Neutrophil (primary cell): ENCODE data around the gene MAP1S.

Experiments used
- H3K27ac ChIP-seq: fragments of 200-600 bp; sonication (generic); 2 replicates; pipeline ENCODE4 v1.5.1; 2016; ENCODE audit warnings: mild to moderate bottlenecking, moderate library complexity
- H3K27me3 ChIP-seq: fragments of 200-600 bp; sonication (generic); 2 replicates; pipeline ENCODE4 v1.6.0; 2016; ENCODE audit warnings: mild to moderate bottlenecking
- H3K36me3 ChIP-seq: fragments of 200-600 bp; sonication (generic); 2 replicates; pipeline ENCODE4 v1.5.1; 2017
- H3K4me1 ChIP-seq, 2 experiments: fragments of 200-600 bp in 1 of 2; sonication (generic) in 1 of 2; 1 replicate in 1 of 2; 2 replicates in 1 of 2; pipeline versions ENCODE4 v1.5.1 to v1.6.1; 2013 to 2016; ENCODE audit warnings: low read depth in 1 of 2, low read length in 1 of 2, mild to moderate bottlenecking in 1 of 2, moderate library complexity in 1 of 2; ENCODE audit not compliant: control insufficient read depth in 1 of 2, insufficient read depth in 1 of 2
- H3K4me3 ChIP-seq, 2 experiments: fragments of 200-600 bp in 1 of 2; sonication (generic) in 1 of 2; 1 replicate in 1 of 2; 2 replicates in 1 of 2; pipeline ENCODE4 v1.5.1; 2013 to 2016; ENCODE audit warnings: low read depth in 1 of 2, low read length in 1 of 2, mild to moderate bottlenecking in 1 of 2, moderate library complexity in 1 of 2
- H3K9me3 ChIP-seq: fragments of 200-600 bp; sonication (generic); 2 replicates; pipeline ENCODE4 v1.5.1; 2016
- TF ChIP-seq, protein P1 (sequence below): fragments of 200-600 bp; sonication (generic); IDR thresholded peaks from 2 replicates; pipeline ENCODE4 v1.5.1; 2016; ENCODE audit warnings: antibody characterized with exemption

MAP1S gene

DNA sequence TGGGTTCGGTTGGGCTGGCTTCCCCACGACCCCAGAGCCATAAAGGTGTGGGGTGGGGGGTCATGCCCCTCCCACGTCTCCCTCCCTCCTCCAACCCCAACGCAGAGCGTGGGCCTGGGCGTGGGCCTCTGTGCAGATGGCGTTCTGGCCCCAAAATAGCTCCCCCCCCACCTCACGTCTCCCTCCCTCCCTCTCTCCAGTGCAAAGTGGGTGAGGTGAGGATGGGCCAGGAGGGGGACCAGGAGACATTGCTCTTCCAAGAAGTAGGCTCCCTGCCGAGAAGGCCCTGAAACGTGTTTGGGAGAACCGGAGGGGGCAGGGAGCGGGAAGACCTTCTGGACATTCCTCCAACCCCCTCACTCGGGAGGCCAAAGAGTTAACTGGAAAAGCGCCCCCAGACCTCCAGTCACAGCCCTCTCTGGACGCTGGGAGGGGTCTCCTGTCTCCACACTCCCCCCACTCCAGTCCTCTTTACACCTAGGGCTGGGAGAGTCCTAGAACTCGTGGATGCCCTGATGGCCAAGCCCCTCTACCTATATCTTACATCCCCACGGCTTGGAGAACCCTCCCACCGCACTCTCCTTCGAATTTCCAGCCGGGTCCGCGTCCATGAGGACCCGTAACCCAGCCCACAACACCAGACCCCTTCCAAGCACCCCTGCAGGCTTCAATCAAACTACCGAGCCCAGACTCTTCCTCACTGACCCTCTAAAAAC lies 32.0 kb upstream of the MAP1S start:
- TF ChIP-seq, protein P1, sequence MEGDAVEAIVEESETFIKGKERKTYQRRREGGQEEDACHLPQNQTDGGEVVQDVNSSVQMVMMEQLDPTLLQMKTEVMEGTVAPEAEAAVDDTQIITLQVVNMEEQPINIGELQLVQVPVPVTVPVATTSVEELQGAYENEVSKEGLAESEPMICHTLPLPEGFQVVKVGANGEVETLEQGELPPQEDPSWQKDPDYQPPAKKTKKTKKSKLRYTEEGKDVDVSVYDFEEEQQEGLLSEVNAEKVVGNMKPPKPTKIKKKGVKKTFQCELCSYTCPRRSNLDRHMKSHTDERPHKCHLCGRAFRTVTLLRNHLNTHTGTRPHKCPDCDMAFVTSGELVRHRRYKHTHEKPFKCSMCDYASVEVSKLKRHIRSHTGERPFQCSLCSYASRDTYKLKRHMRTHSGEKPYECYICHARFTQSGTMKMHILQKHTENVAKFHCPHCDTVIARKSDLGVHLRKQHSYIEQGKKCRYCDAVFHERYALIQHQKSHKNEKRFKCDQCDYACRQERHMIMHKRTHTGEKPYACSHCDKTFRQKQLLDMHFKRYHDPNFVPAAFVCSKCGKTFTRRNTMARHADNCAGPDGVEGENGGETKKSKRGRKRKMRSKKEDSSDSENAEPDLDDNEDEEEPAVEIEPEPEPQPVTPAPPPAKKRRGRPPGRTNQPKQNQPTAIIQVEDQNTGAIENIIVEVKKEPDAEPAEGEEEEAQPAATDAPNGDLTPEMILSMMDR: no peak
- Histone ChIP-seq H3K36me3 (no peaks in the 10 kb centered on the region), H3K27me3 (peaks cover 98% of the 10 kb centered on the region)

DNA sequence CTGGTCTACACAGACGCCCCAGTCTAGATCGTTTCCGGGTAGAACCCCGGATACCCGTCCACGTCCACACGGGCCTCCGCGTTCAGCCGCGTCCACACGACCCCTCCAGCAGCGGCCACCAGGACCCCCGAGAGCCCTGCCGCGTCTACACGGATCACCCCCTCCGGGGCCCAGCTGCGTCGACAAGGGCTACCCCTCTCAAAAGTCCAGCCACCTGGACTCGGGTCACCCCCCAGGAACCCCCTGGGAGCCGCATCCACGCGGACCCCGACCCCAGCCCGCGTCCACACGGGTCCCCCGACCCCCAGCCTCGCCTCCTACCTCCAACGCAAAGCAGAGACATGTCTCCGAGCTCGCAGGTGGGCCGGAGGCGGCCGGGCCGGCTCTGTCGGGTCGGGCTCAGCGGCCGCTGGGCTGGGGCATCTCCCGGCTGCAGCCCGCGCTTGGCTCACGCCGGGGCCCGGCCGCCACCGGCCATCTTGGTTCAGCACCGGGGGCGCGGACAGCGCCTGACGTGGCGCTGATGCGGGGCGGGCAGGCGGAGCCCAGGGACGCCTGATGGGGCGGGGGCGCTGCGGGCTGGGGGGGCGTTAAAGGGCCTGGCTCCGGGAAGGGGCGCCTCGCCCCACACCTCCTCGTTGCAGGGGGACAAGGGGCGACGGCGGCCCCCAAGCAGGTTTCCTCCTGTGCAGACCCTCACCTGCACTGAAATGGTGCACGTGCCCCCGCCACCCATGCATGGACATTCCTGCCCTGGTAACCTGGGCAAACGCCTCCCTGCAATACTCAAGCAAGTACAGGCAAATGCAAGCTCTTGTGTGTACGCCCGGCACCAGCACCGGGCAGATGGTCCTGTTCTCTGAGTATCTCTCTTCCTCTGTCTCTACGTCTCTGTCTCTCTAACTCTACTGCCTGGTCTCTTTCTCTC lies 31.2 kb upstream of the MAP1S start, which contains the start of gene UNC13A:
TSS of gene UNC13A (minus strand) at position 498 of the 928 bp plus-strand sequence. CDS start at position 343, 155 bp downstream.
- Histone ChIP-seq H3K4me3 (no peak within 1 kb of the TSS), H3K4me1 (no peaks in the 10 kb centered on the region), H3K27me3 (peaks cover 96% of the 10 kb centered on the region), H3K27ac (no peak within 1 kb of the TSS), H3K9me3 (no peaks in the 10 kb centered on the region), H3K36me3 (no peaks in the 10 kb centered on the region)
- TF ChIP-seq, protein P1: no peak

More for the DNA sequence above, 32.0 kb upstream of the MAP1S start:
- Histone ChIP-seq H3K27ac (no peak overlapping the region), H3K4me3 (no peak overlapping the region), H3K4me1 (no peaks in the 10 kb centered on the region), H3K9me3 (no peaks in the 10 kb centered on the region)

DNA sequence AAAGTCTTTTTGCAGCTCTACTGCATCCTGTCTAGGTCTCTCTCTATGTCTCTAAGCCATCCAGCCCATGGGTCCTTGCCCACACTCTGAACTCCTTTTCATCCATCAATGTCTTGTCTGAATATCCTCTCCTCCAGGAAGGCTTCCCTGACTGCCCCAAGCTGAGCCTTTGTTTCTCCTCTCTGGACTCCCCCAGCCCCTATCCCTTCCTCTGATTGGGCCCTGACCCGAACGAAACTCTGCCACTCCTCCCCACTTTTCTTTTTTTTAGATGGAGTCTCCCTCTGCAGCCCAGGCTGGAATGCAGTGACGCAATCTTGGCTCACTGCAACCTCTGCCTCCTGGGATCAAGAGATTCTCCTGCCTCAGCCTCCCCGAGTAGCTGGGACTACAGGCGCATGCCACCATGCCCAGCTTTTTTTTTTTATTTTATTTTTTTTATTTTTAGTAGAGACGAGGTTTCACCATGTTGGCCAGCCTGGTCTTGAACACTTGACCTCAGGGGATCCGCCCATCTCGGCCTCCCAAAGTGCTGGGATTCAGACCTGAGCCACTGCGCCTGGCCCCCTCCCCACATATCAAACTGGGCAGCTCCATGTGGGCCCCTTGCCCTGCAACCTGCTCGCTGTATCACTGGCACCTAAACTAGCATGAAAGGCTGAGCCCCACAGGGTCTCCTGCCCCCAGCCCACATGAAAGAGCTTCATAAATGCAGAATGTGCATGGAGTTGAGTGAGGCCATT lies 30.3 kb upstream of the MAP1S start:
- H3K27me3 ChIP-seq: peaks cover 96% of the 10 kb centered on the region
- H3K27ac ChIP-seq: no peak overlapping the region
- TF ChIP-seq, protein P1: no peak

DNA sequence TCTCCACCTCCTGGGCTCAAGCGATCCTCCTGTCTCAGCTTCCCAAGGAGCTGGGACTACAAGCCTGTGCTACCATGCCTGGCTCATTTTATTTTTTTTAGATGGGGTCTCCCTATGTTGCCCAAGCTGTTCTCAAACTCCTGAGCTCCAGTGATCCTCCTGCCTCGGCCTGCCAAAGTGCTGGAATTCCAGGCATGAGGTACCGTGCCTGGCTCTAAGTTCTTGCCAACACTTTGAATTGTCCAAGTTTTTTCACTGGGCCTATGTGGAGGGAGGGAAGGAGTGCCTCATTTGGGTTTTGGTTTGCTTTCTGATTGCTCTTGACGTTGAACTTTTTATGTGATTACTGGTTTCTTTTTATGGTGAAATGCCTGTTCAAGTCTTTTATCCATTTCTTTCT lies 26.7 kb upstream of the MAP1S start:
- Histone ChIP-seq H3K9me3 (no peaks in the 10 kb centered on the region), H3K27me3 (peaks cover 87% of the 10 kb centered on the region), H3K27ac (no peak overlapping the region), H3K4me3 (no peak overlapping the region), H3K36me3 (no peaks in the 10 kb centered on the region), H3K4me1 (no peaks in the 10 kb centered on the region)
- TF ChIP-seq, protein P1: no peak

More for the DNA sequence above, 30.3 kb upstream of the MAP1S start:
- no peaks in the 10 kb centered on the region for H3K4me1 ChIP-seq
- H3K36me3 ChIP-seq: no peaks in the 10 kb centered on the region
- no peak overlapping the region for H3K4me3 ChIP-seq
- no peaks in the 10 kb centered on the region for H3K9me3 ChIP-seq

DNA sequence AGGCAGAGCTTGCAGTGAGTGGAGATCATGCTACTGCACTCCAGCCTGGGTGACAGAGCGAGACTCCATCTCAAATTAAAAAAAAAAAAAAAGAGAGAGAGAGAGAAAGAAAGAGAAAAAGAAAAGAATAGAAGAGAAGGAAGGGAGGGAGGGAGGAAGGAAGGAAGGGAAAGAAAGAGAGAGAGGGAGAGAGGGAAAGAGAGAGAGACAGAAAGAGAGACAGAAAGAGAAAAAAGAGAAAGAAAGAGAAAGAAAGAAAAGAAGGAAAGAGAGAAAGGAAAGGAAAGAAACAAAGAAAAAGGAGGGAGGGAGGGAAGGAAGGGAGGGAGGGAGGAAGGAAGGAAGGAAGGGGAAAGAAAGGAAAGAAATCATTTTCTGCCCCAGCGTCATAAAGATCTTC lies 24.1 kb upstream of the MAP1S start:
- Histone ChIP-seq H3K4me1 (no peaks in the 10 kb centered on the region), H3K27me3 (peaks cover 83% of the 10 kb centered on the region), H3K9me3 (no peaks in the 10 kb centered on the region), H3K4me3 (no peak overlapping the region), H3K27ac (no peak overlapping the region), H3K36me3 (no peaks in the 10 kb centered on the region)
- TF ChIP-seq, protein P1: no peak
